GM18526 (cell line): ENCODE results near the gene SLC16A12.

Source experiments
- POLR2A ChIP-seq: IDR thresholded peaks from 3 replicates; pipeline ENCODE4 v1.6.1; 2011; ENCODE audit not compliant: insufficient read length; ENCODE audit errors: extremely low read depth

Gene SLC16A12

GRCh38 chr10:89426230-89426868 lies 109.0 kb downstream of the SLC16A12 start:
- no peak for TF ChIP-seq POLR2A

GRCh38 chr10:89425000-89425399 lies 110.4 kb downstream of the SLC16A12 start:
- TF ChIP-seq POLR2A, result no peak

- TF ChIP-seq POLR2A, result no peak
Measured at GRCh38 chr10:89421018-89421476, 114.3 kb downstream of the SLC16A12 start.

GRCh38 chr10:89419548-89419947 lies 115.8 kb downstream of the SLC16A12 start:
- TF ChIP-seq POLR2A, result no peak

GRCh38 chr10:89416465-89416864 lies 118.9 kb downstream of the SLC16A12 start:
- no peak for TF ChIP-seq POLR2A

GRCh38 chr10:89414879-89415821 lies 120.2 kb downstream of the SLC16A12 start:
- no peak for TF ChIP-seq POLR2A

GRCh38 chr10:89414146-89414878 lies 121.1 kb downstream of the SLC16A12 start, which contains the start of gene IFIT5:
Gene IFIT5 (plus strand): TSS chr10:89414568. CDS start chr10:89414799, 231 bp downstream.
- TF ChIP-seq POLR2A, result peak; percentile 51

- TF ChIP-seq POLR2A, result no peak
Measured at GRCh38 chr10:89413398-89413912, 121.9 kb downstream of the SLC16A12 start.

- no peak for TF ChIP-seq POLR2A
Measured at GRCh38 chr10:89404104-89405047, 131.0 kb downstream of the SLC16A12 start.

GRCh38 chr10:89403043-89403442 lies 132.4 kb downstream of the SLC16A12 start:
- no peak for TF ChIP-seq POLR2A

GRCh38 chr10:89399956-89400355 lies 135.4 kb downstream of the SLC16A12 start:
- no peak for TF ChIP-seq POLR2A

- no peak for TF ChIP-seq POLR2A
Measured at GRCh38 chr10:89398003-89398749, 137.2 kb downstream of the SLC16A12 start.

- TF ChIP-seq POLR2A, result no peak
Measured at GRCh38 chr10:89395141-89395540, 140.3 kb downstream of the SLC16A12 start.

- no peak for TF ChIP-seq POLR2A
Measured at GRCh38 chr10:89393898-89394297, 141.5 kb downstream of the SLC16A12 start.

- TF ChIP-seq POLR2A, result no peak
Measured at GRCh38 chr10:89392974-89393373, 142.4 kb downstream of the SLC16A12 start.
